22Rv1 (cell line): ENCODE measurements around the gene PPBP.

ENCODE experiments used
- ZFX ChIP-seq: fragments of 450-650 bp; IDR thresholded peaks from 2 replicates; pipeline ENCODE4 v1.6.1; 2017; ENCODE audit warnings: antibody characterized with exemption, borderline replicate concordance
- TF ChIP-seq, protein P1 (sequence below): fragments of 450-650 bp; IDR thresholded peaks from 2 replicates; pipeline ENCODE4 v1.5.1; 2017; ENCODE audit warnings: mild to moderate bottlenecking

DNA sequence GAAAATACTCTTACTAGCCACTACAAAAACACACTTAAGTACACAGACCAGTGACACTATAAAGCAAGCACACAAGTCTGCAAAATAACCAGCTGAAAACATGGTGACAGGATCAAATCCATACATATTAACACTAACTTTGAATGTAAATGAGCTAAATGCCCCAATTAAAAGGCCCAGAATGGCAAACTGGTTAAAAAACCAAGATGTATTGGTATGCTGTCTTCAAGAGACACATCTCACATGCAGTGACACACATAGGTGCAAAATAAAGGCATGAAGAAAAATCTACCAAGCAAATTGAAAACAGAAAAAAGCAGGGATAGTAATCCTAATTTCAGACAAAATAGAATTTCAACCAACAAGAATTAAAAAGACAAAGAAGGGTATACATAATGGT, 17.0 kb downstream of the PPBP start:
- TF ChIP-seq, protein P1, sequence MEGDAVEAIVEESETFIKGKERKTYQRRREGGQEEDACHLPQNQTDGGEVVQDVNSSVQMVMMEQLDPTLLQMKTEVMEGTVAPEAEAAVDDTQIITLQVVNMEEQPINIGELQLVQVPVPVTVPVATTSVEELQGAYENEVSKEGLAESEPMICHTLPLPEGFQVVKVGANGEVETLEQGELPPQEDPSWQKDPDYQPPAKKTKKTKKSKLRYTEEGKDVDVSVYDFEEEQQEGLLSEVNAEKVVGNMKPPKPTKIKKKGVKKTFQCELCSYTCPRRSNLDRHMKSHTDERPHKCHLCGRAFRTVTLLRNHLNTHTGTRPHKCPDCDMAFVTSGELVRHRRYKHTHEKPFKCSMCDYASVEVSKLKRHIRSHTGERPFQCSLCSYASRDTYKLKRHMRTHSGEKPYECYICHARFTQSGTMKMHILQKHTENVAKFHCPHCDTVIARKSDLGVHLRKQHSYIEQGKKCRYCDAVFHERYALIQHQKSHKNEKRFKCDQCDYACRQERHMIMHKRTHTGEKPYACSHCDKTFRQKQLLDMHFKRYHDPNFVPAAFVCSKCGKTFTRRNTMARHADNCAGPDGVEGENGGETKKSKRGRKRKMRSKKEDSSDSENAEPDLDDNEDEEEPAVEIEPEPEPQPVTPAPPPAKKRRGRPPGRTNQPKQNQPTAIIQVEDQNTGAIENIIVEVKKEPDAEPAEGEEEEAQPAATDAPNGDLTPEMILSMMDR, result no peak
- no peak for TF ChIP-seq ZFX
